GM12801 (cell line): Measurements from ENCODE around the gene CST4.

Experiments used
- CTCF ChIP-seq: IDR thresholded peaks from one replicate; pipeline ENCODE4 v1.5.1; 2011; ENCODE audit warnings: control low read depth; ENCODE audit not compliant: insufficient read length; ENCODE audit errors: extremely low read depth

Gene CST4

GRCh38 chr20:23652371-23652770, 36.5 kb downstream of the CST4 start:
- TF ChIP-seq CTCF: no peak

DNA sequence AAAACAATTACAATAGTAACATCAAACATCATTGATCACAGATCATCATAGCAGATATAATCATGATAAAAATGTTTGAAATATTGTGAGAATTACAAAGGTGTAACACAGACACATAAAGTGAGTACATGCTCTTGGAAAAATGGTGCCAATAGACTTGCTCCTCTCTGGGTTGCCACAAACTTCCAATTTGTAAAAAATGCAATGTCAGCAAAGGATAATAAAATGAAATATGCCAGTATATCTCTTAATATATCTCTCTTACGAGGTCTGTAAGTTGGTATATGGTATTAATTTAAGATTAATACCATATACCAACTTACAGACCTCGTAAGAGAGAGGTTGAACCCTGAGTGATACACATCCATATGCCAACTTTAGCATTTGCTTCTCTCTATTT, 37.7 kb downstream of the CST4 start:
- TF ChIP-seq CTCF: no peak

GRCh38 chr20:23649830-23650417, 38.9 kb downstream of the CST4 start:
- no peak for TF ChIP-seq CTCF

- TF ChIP-seq CTCF: no peak
Observed at GRCh38 chr20:23649242-23649641, 39.6 kb downstream of the CST4 start.

- no peak for TF ChIP-seq CTCF
Observed at GRCh38 chr20:23647346-23647745, 41.5 kb downstream of the CST4 start.

- no peak for TF ChIP-seq CTCF
Observed at GRCh38 chr20:23646106-23646873, 42.5 kb downstream of the CST4 start.

DNA sequence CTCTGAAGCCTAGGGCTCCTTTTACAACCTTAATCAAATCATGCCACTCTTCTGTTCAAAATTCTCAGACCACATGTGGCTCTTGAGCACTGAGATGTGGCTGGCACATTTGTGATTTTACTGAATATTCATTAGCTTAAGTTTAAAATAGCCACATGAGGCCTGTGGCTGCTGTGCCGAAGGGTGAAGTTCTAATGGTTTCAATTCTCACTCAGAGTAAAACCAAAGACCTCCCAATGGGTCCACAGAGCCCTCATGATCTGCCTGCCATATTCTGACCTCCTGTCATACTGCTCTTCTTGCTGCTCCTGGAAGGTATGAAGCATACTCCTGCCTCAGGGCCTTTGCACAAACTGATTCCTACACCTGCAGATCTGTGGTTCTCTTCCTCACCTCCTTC, 43.3 kb downstream of the CST4 start:
- TF ChIP-seq CTCF: no peak
